NCI-H510A (cell line): Measurements from ENCODE around the gene TTN.

Experiments used
- DNase-seq: peaks from one replicate; lab custom pipeline; 2025; lab: John Stamatoyannopoulos, UW

TTN gene

GRCh38 chr2:178807227-178808008, at the start of gene TTN:
TSS of gene TTN (minus strand) at chr2:178807423. CDS start at chr2:178804642, 2,781 bp downstream.
- DNase-seq = no peak

GRCh38 chr2:178855151-178855550, 47.9 kb upstream of the TTN start:
- no peak for DNase-seq

- DNase-seq = no peak
Observed at GRCh38 chr2:178848335-178848734, 41.1 kb upstream of the TTN start.

- DNase-seq = no peak
Observed at GRCh38 chr2:178846458-178846802, 39.2 kb upstream of the TTN start.

- no peak for DNase-seq
Observed at GRCh38 chr2:178845566-178846457, 38.6 kb upstream of the TTN start.

GRCh38 chr2:178844701-178845100, 37.5 kb upstream of the TTN start:
- DNase-seq = no peak

GRCh38 chr2:178844269-178844668, 37.0 kb upstream of the TTN start:
- DNase-seq = no peak

GRCh38 chr2:178843697-178844096, 36.5 kb upstream of the TTN start:
- DNase-seq = no peak

GRCh38 chr2:178836807-178837206, 29.6 kb upstream of the TTN start:
- DNase-seq = no peak

- DNase-seq = no peak
Observed at GRCh38 chr2:178834086-178834485, 26.9 kb upstream of the TTN start.

GRCh38 chr2:178833382-178833781, 26.2 kb upstream of the TTN start:
- no peak for DNase-seq

- no peak for DNase-seq
Observed at GRCh38 chr2:178830451-178830850, 23.2 kb upstream of the TTN start.

GRCh38 chr2:178829981-178830380, 22.8 kb upstream of the TTN start:
- no peak for DNase-seq

GRCh38 chr2:178829299-178829960, 22.2 kb upstream of the TTN start:
- DNase-seq = no peak

GRCh38 chr2:178828486-178828881, 21.3 kb upstream of the TTN start:
- no peak for DNase-seq

- DNase-seq = no peak
Observed at GRCh38 chr2:178827739-178828485, 20.7 kb upstream of the TTN start.

- DNase-seq = no peak
Observed at GRCh38 chr2:178827111-178827510, 19.9 kb upstream of the TTN start.

GRCh38 chr2:178825183-178825582, 18.0 kb upstream of the TTN start:
- DNase-seq = no peak

- DNase-seq = no peak
Observed at GRCh38 chr2:178824181-178824580, 17.0 kb upstream of the TTN start.

- DNase-seq = no peak
Observed at GRCh38 chr2:178819992-178820391, 12.8 kb upstream of the TTN start.

GRCh38 chr2:178819147-178819875, 12.1 kb upstream of the TTN start:
- DNase-seq = no peak
